22Rv1 (cell line): Measurements from ENCODE around the gene CADM1.

Experiments used
- H3K27ac ChIP-seq: fragments of 450-650 bp; 2 replicates; pipeline ENCODE4 v1.5.1; 2017
- ZFX ChIP-seq: fragments of 450-650 bp; IDR thresholded peaks from 2 replicates; pipeline ENCODE4 v1.6.1; 2017; ENCODE audit warnings: antibody characterized with exemption, borderline replicate concordance
- TF ChIP-seq, protein P1 (sequence below): fragments of 450-650 bp; IDR thresholded peaks from 2 replicates; pipeline ENCODE4 v1.5.1; 2017; ENCODE audit warnings: mild to moderate bottlenecking

The CADM1 gene

DNA sequence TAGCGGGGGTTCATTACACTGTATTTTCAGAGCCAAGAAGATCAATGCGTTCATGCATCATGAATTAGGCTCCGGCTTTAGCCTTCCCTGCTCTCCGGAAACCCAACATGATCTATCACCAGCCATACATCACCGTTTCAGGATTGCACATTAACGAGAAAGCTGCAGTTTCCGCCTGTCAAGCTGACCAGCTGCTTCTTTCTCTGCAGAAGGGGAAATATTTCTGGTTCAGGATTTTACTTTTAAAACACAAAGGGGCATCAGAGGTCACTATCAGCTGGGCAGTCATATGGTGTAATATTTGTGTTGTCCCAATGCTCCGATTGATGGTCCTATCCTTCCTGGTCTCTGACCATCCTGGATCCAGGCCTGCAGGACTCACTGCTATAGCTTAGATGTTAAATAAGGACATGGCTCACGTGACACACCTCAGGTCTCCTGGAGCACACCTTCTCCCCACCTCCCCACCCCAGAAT, 21.4 kb upstream of the CADM1 start:
- no peak overlapping the region for H3K27ac ChIP-seq
- TF ChIP-seq, protein P1, sequence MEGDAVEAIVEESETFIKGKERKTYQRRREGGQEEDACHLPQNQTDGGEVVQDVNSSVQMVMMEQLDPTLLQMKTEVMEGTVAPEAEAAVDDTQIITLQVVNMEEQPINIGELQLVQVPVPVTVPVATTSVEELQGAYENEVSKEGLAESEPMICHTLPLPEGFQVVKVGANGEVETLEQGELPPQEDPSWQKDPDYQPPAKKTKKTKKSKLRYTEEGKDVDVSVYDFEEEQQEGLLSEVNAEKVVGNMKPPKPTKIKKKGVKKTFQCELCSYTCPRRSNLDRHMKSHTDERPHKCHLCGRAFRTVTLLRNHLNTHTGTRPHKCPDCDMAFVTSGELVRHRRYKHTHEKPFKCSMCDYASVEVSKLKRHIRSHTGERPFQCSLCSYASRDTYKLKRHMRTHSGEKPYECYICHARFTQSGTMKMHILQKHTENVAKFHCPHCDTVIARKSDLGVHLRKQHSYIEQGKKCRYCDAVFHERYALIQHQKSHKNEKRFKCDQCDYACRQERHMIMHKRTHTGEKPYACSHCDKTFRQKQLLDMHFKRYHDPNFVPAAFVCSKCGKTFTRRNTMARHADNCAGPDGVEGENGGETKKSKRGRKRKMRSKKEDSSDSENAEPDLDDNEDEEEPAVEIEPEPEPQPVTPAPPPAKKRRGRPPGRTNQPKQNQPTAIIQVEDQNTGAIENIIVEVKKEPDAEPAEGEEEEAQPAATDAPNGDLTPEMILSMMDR: no peak
- TF ChIP-seq ZFX: no peak

DNA sequence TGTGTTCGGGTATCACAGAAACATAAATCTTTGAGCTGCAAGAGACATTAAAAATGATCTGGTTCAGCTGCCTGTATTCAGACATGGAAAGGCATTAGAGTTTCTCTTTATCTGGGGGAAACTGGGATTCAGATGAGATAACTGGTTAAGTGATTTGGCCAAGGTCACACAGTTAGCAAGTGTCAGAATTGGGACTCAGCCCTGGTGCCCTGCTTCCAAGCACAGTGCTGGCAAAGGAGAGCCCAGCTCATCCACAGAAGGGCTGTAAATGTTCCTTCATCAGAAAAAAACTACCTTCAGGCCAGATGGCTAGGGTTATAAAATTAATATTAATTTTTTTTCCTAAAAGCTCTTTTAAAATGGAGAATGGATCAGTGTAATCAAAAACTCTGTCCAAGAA, 20.4 kb upstream of the CADM1 start:
- no peak overlapping the region for H3K27ac ChIP-seq
- no peak for TF ChIP-seq ZFX
- TF ChIP-seq, protein P1: no peak

DNA sequence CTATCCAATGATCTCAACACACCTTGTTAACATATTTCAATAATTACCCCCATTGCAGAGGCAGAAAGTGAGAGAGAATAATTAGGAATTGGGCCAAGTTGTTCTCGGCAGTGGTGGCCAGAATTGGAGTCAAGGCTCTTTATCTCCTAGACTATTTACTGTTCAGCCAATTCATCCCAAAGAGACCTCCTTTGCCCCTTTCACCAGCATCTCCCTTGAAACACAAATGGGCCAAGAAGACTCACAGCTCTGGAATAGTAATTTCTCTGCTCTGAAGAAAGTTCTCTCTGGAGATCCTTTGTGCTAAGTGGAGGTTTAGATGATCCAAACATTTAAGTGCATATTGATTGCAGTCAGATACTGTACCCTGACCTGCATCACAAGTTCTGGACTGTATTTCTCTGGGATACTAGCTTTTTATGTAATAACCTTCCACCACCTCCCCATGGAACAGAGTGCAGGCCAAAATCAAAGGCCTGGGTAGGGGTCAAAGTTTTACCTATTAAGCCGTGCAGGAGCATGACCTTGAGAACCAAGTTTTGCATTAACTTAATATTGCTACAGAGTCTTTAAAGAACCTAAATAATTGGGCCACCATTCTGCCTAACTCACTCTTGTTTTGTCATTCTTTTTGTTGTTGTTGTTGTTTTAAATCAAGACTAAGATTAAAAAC, 19.6 kb upstream of the CADM1 start:
- H3K27ac ChIP-seq: no peak overlapping the region
- no peak for TF ChIP-seq ZFX
- TF ChIP-seq, protein P1: no peak

DNA sequence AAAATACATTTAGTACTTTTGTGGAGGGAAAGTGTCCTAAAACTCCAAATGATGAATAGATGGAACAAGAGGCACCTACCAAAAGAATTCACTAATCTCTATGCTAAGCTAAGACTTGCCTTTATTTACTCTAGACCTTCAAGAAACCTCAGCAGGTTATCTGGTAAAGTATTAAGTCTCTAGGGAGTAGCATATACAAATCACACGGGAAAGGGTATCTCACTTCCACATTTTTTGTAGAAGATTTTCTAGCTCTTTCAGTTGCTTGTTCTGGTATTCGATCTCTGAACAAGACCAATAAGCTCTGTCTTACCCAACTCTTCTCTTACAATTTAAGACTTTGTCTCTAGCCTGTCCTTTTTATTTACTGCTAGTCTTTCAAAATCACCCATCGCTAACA, 18.1 kb upstream of the CADM1 start:
- no peak overlapping the region for H3K27ac ChIP-seq
- no peak for TF ChIP-seq ZFX
- TF ChIP-seq, protein P1: no peak

DNA sequence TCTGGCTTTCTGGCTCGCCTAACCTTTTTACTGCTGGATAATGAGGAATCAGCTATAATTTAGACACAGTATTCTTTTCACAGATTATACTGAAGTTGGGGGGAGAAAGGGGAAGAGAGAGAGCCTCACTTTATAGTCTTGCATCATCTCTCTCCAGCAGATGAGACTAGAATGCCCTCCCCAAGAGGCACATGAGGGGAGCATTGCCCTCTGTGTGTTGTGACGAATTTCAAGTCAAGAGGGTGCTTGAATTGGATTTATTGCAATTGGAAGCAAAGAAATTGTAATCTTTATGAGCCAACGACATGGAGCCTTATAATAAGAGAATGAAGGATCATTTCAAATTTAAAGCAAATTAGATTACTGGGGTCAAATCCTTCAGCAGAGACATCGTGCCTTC, 17.6 kb upstream of the CADM1 start:
- no peak overlapping the region for H3K27ac ChIP-seq
- TF ChIP-seq, protein P1: no peak
- TF ChIP-seq ZFX: no peak

DNA sequence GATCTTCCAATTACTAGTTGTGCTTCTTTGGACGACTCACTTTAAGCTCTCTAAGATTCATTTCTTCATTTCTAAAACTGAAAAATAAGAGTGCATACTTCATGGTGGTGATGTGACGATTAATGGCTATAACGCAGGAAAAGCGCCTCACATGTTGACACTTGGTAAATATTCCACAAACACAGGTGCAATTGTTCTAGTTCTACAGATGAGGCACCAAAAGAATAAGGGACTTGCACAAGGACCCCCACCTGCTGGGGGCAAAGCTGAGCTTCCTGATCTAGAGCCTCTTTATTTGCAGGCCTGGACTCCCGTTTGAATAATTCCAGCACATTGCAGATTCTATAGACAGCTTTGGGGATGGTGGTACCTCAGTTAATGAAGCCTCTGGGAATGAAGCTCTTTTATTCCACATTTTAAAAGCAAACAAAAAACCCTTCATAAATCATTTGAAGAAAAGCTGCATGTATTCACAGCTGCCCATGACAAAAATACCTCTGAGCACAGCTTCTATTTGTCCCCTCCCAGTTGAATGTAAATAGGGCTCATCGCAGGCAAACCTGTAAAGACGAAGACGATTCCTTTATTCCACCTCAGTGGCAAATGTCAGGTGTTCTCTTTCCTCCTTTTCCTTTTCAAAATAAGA, 14.9 kb upstream of the CADM1 start:
- H3K27ac ChIP-seq: no peak overlapping the region
- TF ChIP-seq, protein P1: no peak
- no peak for TF ChIP-seq ZFX

DNA sequence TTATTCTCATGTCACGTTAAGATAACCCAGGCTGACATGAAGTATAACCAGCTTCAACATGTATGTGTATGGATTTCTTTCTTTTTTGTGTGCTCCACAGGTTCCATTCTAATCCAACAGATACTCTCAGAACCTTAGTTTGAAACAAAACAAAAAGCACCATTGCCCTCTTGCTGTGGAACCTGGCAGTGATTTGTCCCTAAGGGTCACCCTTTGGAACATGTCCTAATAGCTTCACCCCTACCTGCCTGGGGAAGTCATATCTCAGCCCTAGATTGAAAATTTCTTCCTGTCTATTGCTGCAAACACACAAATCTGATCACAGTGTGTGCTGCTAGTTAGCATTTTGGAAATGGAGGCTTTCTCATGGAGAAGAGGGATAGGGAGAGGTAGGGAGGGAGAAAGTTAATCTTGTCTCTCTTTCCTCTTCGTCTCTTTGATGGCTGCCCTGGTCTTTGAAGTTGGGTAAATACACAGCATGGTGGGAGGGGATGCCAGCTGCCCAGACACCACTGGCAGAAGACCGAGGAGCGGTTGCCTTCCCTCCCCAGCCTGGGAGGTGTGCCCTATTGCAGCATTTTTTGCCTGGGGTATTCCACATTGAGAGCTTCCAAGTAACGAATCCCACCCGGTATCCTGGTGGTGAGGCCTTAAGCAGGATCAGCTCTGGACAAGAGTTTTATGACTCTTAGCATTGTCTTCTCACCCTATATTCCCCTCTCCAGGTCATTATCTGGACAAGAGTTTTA, 11.6 kb upstream of the CADM1 start:
- no peak overlapping the region for H3K27ac ChIP-seq
- no peak for TF ChIP-seq ZFX
- TF ChIP-seq, protein P1: no peak
